ENCODE data around the gene CRABP1.

CRABP1 gene

GRCh38 chr15:78340231-78341056 lies at the start of gene CRABP1:
CRABP1 (plus strand) TSS chr15:78340353; CDS start chr15:78340429, 76 bp downstream.
- peak in 1 of 2 experiments; percentile 68 for DNase-seq

DNA sequence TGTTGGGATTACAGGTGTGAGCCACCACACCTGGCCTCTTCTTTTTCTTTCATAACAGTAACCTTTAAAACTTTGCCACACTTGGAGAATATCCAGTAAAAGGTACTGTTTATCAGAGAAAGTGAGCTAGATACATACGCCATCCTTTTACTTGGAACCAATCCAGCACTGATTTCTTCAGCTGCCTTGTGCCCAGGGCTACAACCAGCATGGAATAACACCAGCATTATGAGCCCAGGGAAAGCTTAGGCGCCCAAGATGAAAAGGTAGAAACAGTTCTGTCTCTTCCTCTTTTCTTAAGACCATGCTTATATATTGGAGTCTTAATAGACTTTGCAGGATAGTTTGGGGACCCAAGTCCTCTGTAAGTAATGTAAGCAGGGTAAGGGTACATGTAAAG lies 49.1 kb upstream of the CRABP1 start:
- DNase-seq = no peak

- no peak for DNase-seq
Measured at GRCh38 chr15:78291698-78292097, 48.5 kb upstream of the CRABP1 start.

- DNase-seq = no peak
Measured at GRCh38 chr15:78292219-78292618, 47.9 kb upstream of the CRABP1 start.

DNA sequence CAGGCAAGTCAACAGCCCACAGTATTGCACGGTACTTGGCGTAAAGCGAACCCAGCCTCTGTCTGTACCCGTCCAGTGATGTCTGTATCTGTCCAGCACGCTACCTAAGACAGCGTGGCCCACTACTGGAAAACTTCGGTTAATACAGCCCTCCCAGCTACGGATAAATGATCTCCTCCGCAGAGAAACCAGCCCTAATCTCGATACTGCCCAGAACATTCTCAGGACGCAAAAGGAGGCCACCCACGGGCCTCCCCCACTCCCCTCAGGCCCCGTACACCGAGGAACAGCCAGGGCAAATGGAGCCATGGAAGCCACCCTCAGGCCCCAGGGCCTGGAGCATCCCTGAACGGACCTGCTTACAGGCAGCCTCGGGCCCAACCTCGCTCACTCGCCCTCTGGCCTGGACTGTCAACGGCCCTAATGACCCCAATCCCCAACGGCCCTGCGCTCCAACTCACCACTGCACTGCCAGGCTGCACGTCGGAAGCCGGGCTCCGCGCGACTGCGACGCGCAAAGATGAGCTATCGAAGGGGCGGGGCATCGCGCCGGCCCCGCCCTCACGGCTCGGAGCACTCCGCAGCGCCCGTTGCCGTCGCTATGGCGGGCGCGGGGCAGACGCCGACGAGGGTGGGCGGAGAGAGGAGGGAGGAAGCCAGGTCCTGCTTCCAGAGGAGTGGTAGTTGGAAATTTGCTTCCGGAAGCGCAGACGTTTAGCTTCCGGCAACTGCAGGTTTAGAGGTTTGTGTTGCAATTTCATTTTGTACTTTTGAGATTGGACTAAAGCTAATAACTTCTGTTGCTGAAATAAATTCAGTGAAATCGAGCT lies 40.8 kb upstream of the CRABP1 start, which contains the start of gene SKIC8:
Gene SKIC8, minus strand, starts transcription at position 509 of the 830 bp plus-strand sequence. CDS start 3,923 bp downstream, outside the sequence.
- peak; percentile 85 to 95 for DNase-seq

DNA sequence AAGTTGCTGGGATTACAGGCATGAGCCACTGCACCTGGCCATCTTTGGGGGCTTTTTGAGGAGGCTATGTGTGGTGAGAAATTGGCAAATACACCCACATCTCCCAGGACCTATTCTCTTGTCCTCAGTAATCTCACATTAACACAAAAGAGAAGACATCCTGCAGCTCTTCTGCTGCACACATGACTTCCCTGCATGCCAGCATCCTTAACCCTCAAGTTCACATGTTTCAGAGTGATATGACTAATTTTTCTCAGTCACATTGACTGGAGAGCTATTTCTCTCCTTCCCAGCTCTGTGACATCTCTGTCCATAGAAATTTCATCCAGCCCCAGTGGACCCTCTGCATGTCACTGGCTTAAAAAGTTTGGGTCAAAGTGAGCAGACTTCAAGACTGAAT lies 38.8 kb upstream of the CRABP1 start:
- no peak for DNase-seq

GRCh38 chr15:78301828-78302227 lies 38.3 kb upstream of the CRABP1 start:
- no peak for DNase-seq

DNA sequence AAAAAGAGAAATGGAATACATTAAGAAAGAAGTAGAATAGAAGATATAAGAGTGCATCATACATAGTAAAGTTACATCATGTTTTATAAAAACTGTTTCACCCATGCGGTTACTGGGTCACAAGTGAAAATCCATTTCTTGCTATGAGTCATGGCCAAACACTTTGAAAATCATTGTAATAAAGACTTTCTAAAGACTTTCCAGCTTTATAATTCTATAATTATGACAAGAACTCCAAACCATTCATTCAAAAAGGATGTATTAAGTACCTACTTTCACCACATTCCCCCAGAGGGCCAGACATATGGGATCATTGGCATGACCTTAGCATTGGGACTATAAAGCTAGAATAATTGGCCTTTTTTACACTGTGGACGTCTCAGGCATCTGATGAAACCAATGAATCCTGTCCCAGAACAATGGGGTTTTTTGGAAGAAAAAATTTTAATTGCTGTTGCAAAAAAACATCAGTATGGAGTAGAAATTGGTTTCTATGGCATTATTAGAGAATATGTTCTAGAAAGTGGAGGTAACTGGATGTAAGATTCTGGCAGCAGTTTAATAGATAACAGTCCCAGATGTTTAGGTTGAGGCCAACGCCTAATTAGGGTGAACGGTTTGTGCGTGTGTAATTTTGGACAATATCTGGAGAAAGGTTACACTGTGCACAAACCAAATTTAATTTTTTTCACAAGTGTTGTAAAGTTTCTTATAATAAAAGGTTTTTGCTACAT lies 37.4 kb upstream of the CRABP1 start:
- no peak for DNase-seq

GRCh38 chr15:78304216-78305066 lies 35.7 kb upstream of the CRABP1 start:
- DNase-seq = no peak

- DNase-seq = no peak
Measured at GRCh38 chr15:78306176-78306774, 33.9 kb upstream of the CRABP1 start.

- no peak for DNase-seq
Measured at GRCh38 chr15:78307976-78308375, 32.2 kb upstream of the CRABP1 start.

- peak; percentile 29 to 85 for DNase-seq
Measured at GRCh38 chr15:78308422-78309032, 31.6 kb upstream of the CRABP1 start.

GRCh38 chr15:78311292-78311691 lies 28.9 kb upstream of the CRABP1 start:
- DNase-seq = no peak

GRCh38 chr15:78312536-78312935 lies 27.6 kb upstream of the CRABP1 start:
- DNase-seq = no peak

DNA sequence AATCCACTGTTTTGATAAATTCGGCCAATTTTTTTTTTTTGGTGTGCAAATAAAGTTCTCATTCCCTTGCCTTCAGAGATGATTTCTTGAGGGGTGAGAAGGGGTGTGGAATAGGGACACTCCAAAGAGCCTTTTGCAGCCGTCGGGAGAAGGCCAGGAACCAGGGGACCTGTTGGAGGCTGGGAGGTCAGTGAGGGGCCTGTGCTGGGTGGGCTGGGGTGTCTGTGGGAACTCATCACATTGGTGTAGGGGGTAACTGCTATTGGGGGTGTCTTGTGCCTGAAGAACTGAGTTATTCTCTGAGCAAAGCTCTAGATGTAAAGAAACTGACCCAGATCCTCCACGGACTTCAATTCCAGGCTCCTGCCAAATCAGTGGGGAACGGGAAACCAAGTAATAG lies 27.2 kb upstream of the CRABP1 start:
- no peak for DNase-seq

DNA sequence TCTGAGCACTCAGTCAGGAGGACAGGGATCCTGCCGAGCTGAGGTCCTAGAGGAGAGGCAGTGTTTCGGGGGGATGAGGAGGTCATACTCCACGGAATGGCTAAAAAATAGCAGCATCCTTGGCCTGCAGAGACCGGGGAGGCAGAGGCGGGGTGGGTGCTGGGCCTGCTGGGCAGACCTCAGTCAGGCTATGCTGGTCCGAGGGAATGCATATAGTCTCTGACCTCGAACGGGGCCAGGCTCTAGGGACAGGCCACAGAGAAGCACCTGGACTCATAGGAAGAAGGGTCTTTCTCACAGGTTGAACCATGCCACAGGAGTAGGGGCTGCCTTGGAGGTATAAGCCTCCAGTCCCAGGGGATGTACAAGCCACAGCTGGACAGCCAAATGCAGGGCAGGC lies 26.8 kb upstream of the CRABP1 start:
- no peak for DNase-seq

DNA sequence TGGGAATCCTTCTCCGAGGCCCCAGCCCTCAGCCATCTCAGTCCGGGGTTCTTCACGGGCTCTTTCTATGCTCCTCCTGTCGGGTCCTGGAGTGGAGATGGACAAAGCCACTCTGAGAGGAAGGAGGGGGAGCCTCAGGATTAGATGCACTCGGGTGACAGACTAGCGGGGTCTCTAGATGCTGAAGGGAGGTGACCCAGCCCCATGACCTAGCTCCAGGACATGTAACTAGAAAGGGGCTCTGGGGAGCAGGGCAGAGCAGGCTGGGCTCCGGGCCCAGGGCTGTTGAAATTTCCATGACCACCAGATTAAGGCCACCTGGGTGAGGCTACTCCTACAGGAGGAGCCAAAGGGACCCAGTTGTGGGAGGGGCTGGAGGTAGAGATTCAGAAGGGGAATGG lies 26.0 kb upstream of the CRABP1 start:
- no peak for DNase-seq

DNA sequence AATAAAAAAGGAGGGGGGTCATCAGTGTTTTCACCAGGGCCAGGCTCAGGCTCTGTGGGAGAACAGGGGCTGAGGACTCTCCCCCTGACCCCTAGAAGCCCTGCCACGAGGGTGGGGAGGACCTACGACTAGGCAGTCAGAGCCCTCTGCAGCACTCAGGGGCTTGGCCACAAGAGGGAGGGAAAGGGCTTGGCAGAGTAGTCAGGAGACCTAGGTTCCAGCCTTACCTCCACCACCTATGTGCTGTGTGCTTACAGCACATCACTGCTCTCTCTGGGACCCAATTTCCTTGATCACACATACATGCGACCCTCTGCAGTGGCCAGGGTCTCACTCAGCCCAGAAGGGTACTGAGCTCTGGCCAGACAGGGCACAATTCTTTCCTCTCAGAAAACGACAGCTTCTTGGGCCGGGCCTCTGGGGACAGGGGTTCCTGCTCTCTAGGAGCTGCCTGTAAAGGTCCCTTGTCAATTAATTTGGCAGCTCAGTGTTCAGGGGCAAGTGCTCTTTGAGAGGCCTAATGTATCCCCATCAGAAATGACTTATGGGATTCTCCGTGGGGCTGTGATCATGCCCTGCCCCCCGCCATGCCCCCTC lies 24.4 kb upstream of the CRABP1 start:
- DNase-seq = peak; percentile 7 to 57

GRCh38 chr15:78316283-78317083 lies 23.7 kb upstream of the CRABP1 start:
- peak; percentile 87 to 92 for DNase-seq
